NOMO-1 treated with DMSO at 0.1 percent for 48 hours (cell line): Measurements from ENCODE around the gene VSNL1.
A peak's percentile ranks its signal among the peaks of the same experiment; 100 is the strongest.

Source experiments
- DNase-seq: peaks from one replicate; lab custom pipeline; 2025; ENCODE audit not compliant: unreplicated experiment; lab: John Stamatoyannopoulos, UW

Gene VSNL1

DNA sequence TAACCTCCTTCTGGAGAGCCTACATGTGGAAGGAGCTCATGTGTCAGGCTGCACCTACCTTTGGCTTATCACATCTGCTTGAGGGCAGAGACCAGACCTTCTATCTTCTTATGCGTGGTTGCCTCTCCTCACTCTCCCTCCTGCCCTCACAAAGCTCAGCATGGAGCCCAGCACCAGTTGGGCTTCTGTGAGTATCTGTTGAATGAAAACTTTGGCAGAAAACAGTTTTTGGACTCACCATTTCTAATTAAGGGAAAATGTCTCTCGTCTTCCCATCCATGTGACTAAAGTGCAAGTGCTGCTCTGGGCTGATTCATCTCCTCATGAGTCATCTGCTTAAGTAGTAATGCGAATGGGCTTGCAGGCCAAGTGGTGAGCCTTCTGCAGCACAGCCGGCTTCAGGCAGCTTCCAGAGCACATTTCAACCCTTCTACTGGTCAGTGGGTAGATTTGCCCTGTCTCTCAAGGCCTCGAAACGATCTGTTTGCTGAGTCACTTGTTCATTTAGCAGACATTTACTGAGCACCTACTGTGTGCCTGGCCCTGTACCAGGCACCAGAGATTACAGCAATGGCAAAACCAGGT lies 102.6 kb downstream of the VSNL1 start:
- DNase-seq = peak; percentile 78

DNA sequence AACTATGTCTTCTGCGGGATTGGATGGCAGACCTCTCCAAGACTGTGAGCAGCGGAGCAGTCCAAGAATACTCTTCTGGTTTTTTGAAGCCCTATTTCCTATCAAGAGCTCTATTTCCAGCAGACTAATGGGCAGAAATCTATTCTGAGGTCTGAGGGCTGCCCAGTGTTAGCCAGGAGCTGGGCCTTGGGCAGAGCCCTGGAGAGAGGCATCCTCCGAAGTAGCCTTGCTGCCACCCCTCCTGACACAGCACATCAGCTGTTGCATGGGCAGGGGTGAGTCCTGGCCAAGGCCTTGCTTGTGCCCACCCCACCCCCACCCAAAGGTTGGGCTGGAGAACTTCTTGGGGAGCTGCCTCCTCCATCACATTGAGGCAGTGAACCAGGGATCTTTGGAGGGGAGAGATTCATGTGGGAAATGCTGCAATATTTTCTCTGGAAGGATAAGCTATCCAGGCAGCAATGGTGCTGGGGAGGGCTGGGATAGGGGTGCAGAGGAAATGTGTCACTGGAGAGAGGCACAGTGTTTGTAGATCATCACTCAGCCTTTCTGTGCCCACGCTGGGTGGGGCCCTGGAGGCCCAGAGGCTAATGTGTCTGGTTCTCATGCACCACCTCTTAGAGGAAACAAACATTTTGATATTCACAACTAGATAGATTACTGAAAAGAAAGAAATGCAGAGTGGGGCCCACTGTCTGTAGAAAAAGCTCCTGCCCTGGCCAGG lies 104.7 kb downstream of the VSNL1 start:
- DNase-seq = no peak

DNA sequence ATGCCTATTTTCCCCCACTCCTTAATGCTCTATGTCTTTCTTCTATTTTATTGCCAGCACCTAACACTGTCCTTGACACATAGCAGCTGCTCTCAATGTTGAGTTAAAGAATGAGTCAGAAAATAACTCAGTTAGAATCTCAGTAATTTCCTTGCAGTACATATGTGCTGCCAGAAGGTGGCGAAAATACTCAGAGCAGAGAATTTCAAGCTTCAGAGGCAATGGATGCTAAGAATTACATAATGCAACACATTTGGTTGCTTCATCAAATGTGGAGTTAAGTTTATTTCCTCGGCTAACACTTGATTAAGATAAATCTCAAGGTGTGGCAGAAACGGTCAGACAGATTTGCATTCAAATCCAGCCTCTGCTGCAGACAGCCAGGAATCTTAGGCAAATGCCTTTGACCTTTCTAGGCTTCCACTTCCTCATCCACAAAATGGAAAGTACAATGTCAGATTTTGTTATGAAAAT lies 105.6 kb downstream of the VSNL1 start:
- peak; percentile 71 for DNase-seq

- no peak for DNase-seq
These were observed 106.6 kb downstream of the VSNL1 start for GRCh38 chr2:17646838-17647701.

DNA sequence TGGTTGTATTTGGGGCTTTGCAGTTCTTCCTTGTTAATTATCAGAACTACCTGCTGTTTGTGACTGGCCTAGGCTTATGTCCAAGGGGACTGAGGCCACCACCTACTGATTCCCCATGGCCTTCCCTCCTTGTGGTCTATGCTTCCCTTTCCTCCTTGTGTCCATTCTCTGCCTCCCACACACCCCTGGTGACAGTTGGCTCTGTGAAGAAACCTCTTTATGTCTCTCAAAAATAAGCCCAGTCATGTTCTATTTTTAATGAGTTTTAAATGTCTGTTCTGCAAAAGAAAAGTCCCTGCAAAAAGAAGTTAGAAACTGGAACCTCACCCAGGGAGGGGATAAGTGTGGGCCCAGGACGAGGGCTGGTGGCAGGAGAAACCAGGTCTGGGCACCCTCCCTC lies 108.1 kb downstream of the VSNL1 start:
- DNase-seq = peak; percentile 60

- no peak for DNase-seq
These were observed 108.5 kb downstream of the VSNL1 start for GRCh38 chr2:17649026-17649425.

- no peak for DNase-seq
These were observed 112.3 kb downstream of the VSNL1 start for GRCh38 chr2:17652681-17653394.

DNA sequence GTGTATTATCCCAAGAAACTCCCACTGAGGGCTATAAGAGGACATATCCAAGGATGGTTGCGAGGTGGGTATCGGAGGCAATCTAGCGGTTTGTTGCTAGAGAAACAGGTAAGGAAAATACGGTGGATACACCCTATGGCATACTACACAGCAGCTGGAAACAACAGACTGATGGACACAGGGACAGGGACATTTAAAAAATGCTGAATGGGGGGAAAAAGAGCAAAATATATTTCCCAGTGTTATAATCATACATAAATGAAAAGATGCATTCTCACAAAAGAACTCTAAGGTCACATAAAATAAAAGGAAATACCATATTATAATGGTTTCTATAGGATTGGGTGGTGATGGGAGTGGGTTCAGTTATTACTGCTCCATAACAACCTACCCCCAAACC lies 117.3 kb downstream of the VSNL1 start:
- no peak for DNase-seq

DNA sequence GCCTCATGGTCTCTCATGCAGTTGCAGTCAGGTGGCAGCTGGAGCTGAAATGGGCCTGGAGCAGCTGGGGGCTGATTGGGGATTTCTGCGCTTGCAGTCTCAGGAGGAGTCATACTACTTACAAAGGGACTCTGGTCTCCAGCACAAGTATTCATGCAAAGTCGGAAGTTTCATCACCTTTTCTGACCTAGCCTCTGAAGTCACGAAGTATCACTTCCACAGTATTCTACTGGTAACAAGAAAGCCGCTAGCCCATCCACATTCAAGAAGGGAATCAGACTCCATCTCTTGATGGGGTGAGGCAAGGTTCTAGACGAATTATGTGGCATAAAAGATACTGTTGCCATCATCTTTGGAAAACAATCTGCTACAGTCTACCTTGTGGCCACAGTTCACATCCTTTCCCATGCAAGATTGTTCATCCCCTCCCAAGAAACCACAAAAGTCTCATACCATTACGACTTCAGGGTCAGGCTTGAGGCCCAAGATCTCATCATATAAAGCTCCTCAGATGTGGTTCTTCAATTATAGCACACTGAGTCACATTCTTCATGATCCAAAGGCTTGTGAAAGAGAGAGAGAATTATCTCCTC lies 117.9 kb downstream of the VSNL1 start:
- peak; percentile 70 for DNase-seq

GRCh38 chr2:17660219-17660618 lies 119.7 kb downstream of the VSNL1 start:
- DNase-seq = no peak

GRCh38 chr2:17661460-17661859 lies 121.0 kb downstream of the VSNL1 start:
- DNase-seq = no peak

- no peak for DNase-seq
These were observed 122.2 kb downstream of the VSNL1 start for GRCh38 chr2:17662723-17663122.

DNA sequence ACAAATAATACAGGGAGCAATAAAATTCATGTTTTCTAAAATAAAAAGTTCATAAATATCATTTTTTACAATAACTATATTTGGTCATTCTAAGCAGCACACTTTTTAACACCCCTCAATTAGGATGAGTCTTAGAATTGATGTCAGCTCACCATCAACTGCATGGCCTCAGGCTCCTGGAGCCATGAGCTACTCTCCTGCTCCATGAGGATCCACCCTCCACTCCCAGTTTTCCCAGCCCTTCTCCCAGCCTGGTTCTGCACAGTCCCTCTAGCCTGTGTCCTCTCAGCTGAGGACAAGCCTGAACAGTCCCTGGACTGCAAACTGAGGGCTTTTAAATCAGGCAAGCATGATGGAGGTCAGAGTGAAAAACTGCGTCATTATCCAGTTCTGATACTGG lies 124.0 kb downstream of the VSNL1 start:
- DNase-seq = no peak

GRCh38 chr2:17667898-17668297 lies 127.4 kb downstream of the VSNL1 start:
- no peak for DNase-seq

DNA sequence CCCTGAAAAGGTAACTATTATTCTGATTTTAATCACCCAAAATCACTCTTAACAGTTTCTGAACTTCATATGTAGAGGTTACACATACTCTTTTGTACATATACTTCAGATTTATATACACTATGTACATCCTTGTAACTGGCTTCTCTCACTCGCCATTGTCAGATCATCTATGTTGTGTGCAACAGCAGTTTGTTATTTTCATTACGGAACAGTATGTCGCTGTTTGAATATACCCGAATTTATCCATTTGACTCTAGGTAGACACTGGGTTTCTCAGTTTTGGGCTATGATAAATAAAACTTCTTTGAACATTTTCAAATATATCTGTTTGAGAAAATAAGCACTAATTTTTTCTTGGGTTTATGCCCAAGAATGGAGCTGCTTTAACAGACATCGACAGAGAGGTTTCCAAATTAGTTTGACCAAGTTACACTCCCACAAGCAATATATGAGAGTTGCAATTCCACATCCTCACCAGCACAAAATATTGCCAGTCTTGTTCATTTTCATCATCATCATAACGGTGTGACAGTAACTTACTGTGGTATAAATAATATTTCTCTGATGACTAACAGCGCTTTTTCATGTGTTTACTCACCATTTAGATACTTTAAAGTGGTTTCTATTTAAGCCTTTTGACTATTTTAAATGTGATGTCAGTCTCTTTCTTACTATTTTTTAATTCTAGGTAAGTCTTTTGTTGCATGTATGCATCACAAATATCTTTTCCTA lies 132.3 kb downstream of the VSNL1 start:
- DNase-seq = no peak

- DNase-seq = no peak
These were observed 134.3 kb downstream of the VSNL1 start for GRCh38 chr2:17674817-17675216.

- no peak for DNase-seq
These were observed 139.6 kb downstream of the VSNL1 start for GRCh38 chr2:17680119-17680518.

DNA sequence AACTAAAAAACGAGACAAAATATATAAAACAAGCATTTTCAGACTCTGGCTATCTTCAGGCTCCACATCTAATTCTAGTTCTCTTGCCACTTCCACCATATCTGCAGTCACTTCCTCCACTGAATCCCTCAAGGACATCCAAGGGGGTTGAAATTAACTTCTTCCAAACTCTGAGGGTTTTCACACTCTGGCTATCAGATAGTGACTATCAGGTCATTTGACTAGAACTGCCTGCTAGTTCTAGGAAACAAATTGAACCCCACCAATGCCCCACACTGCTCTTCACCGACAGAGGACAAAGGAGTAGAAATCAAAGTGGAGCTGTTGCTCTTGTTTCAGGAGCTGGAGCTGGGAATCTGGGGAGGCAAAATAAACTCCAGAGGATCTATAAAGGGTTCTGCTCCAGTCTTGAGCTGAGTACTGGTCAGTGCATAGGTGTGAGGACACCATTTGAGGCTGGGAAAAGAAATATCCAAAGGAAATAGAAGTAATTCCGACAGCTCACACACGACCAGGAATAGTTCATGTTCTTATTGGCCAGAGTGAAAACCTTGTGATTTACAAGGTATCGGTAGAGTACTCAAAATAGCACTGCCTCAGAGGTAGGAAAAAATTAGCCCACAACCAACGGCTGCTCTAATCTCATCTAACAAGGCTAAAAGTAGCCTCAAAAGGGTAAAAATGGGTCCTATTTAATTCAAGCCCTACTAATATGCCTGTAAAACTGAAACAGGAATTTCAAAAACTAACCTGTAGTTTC lies 141.8 kb downstream of the VSNL1 start:
- no peak for DNase-seq

DNA sequence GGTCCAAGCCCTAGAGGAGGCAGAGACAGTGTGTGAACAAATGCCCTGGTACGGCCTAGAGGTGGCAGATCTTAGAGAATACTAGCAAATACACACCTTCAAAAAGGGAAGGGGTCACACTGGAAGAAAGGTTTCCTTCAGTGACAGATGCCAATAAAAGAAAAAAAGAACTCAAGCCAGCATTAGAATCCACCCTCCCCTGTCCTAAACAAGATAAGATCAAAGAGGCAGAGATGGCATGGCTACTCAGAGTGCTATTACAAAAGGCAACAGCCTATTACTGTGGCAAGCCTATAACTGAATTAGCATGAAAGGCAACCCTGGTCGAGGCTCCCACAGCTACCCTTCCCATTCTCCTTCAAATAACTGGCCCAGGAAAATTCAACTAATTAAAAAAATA lies 143.5 kb downstream of the VSNL1 start:
- DNase-seq = no peak
